ENCODE data around the gene C19orf38. TPM values are rescaled to one million over a fixed set of nuclear protein-coding genes. Genes with fewer than 3 reads are reported as not detected.
"Not testable (repeated sequence)": the region's sequence is repeated elsewhere in the genome, so short reads cannot be mapped to it uniquely, and the experiment has no call there.

The C19orf38 gene
- total RNA-seq, 1 experiment from 2014 or later: 0.71 TPM

DNA sequence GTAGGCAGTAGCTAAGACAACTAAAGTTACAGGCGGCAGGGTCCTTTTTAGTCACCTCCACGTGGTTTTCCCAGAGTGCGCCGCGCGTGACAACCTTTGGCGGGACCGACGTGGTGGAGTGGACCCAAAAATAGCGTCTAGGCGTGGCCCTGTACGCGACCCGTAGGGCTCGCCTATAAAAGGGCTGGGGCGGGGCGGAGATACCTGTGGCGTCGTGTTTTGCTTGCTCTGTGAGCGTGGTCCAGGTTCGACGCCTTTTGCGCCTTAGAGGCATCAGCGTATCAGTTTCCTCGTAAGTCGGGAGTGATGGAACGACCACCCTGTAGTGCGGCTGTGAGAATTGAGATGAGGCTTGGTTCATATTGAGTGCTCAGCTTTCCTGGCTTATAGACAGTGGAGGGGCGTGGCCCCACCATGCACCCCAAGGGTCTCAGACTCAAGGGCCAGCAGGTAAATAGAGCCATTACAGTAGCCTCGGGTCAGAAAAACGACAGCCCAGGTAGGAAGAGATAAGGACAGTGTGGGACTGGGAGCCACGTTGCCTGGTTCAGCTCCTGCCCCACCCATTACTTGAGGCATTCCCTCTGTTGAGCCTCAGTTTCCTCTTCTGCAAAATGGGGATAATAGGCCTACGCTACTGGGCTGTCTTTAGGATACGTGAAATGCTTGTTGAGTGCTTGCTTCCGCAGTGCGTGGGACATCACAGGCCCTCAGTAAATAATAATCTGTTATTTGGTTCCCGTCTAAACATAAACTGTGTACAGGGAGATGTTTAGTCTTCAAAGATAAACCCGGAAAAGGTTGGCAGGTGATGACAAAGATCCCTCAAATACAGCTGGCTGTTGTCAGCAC is 11.5 kb upstream of the C19orf38 start:
- peak; percentile 91 for DNase-seq (ENCODE audit: low read depth, low spot score)
- in situ Hi-C loops (cut with HindIII; ENCODE audit: low pct_unique_long_range_greater_than_20kb, low sequenced_read_pairs): no loop called here

DNA sequence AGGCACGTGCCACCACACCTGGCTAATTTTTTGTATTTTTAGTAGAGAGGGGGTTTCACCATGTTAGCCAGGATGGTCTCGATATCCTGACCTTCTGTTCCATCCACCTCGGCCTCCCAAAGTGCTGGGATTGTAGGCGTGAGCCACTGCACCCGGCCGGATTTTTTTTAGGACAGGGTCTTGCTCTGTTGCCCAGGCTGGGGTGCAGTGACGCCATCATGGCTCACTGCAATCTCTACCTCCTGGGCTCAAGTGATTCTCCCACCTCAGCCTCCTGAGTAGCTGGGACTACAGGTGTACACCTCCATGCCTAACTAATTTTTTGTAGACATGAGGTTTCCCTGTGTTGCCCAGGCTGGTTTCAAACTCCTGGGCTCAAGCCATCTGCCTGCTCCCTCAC is 10.6 kb upstream of the C19orf38 start:
- in situ Hi-C loops (cut with HindIII; ENCODE audit: low pct_unique_long_range_greater_than_20kb, low sequenced_read_pairs); DNase-seq (ENCODE audit: low read depth, low spot score): not testable (repeated sequence)

DNA sequence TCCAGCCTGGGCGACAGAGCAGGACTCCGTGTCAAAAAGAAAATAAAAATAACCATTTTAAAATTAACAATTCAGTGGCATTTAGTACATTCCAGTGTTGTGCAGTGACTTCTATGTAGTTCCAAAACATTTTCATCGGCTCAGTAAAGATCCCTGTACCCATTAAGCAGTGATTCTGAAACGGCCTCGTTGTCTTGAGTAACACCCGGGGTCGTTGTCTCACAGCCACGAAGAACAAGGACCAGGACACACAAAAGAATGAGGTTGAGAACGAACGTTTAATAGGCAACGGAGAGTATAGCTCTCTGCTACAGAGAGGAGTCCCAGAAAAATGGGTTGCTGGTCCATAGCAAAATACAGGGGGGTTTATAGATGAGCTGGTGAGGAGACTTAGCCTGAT is 9.8 kb upstream of the C19orf38 start:
- in situ Hi-C loops (cut with HindIII; ENCODE audit: low pct_unique_long_range_greater_than_20kb, low sequenced_read_pairs): no loop called here
- DNase-seq (ENCODE audit: low read depth, low spot score): no peak

DNA sequence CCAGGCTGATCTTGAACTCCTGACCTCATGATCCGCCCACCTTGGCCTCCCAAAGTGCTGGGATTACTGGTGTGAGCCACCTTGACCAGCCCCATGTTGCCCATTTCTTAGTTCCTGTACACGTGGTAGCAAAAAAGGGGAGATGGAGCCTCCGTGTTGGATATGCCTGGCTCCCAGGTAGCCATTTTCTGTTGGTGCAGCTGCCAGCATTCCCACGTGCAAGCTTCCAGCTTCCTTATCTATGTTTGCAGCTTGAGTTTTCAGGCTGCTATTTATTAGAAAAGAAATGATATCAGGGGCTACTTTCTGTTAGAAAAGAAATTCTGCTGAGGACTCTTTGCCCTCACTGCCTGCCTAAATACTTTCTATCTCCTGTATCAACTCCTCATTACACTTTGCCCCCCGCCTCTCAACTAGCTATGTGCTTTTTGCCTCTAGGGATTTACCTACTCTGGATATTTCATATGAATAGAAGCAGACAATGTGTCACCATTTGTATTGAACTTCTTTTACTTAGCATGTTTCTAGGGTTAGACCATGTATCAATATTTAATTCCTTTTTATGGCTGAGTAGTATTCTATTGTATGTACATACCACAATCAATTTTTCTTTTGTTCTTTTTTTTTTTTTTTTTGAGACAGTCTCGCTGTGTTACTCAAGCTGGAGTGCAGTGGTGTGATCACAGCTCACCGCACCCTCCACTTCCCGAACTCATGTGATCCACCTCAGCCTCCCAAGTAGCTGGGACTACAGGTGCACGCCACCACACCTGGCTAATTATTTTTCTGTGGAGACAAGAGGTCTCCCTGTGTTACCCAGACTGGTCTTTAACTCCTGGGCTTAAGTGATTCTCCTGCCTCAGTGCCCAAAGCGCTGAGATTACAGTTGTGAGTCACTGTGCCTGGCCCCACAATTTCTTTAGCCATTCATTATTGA is 8.8 kb upstream of the C19orf38 start:
- in situ Hi-C loops (cut with HindIII; ENCODE audit: low pct_unique_long_range_greater_than_20kb, low sequenced_read_pairs): no loop called here
- no peak for DNase-seq (ENCODE audit: low read depth, low spot score)

DNA sequence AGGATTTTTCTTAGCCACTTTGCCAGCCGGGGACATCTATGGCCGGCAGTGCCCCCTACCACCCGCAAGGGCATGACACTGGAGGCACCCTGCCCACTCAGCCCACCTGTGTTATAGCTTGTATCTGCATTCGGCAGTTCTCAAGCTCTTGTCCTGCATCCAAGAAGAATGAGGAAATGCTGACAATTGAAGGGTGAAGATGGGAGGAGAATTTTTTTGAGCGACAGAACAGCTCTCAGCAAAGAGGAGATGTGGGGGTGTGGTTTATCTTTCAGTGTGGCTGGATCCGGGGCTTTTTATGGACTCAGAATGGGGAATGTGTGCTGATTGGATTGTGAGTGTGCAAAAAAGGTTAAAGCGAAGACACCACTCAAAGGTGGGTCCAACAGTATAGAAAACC is 5.4 kb upstream of the C19orf38 start:
- in situ Hi-C loops (cut with HindIII; ENCODE audit: low pct_unique_long_range_greater_than_20kb, low sequenced_read_pairs): no loop called here
- no peak for DNase-seq (ENCODE audit: low read depth, low spot score)

DNA sequence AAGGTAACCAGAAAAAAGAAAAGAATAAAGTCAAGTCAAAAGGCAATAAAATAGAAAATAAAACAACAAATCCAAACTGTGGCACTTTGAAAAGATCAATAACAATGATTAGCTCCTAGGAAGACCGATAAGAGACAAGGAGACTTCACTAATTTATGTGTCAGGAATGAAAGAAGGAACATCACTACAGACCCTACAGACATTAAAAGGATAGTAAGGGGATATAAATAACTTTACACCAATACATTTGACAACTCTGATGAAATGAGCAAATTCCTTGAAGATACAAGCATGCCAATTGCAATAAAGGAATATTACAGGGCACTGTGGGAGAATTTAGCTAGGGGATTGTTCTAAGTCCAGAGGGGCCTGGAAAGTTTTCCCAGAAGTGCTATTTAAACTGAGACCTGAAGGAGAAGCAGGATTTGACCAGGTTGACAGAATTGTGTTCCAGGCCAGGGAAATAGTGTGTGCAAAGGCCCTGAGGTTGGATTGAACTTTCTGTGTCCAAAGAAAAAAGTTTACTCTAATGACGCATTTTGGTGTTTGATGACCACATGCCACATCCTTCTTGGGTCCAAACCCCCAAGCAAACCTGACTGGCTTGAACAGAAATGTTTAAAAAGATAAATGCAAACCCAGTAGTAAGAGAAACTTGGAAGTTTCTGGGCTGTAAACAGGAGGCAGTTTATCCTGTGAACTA is 1.6 kb upstream of the C19orf38 start:
- DNase-seq (ENCODE audit: low read depth, low spot score): no peak
- in situ Hi-C loops (cut with HindIII; ENCODE audit: low pct_unique_long_range_greater_than_20kb, low sequenced_read_pairs): no loop called here

DNA sequence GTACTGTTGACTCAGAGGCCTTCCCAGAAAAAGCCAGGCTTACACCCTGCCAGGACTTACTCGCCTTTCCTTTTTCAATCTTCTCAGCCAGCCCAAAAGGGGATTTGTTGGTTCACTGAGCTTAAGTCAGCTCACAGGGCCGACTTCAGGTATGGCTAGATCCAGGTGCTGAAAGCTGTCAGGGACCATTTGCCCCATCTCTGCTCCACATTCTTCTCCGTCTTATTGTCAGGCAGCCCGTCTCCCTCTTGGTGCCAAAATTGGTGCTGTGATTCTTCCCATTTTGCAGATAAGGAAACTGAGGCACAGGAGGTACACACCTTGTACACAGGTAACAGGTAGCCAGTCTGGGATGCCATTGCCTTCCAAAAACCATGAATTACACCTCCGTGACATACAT is 2.4 kb downstream of the C19orf38 start:
- DNase-seq (ENCODE audit: low read depth, low spot score): no peak
- in situ Hi-C loops (cut with HindIII; ENCODE audit: low pct_unique_long_range_greater_than_20kb, low sequenced_read_pairs): no loop called here

DNA sequence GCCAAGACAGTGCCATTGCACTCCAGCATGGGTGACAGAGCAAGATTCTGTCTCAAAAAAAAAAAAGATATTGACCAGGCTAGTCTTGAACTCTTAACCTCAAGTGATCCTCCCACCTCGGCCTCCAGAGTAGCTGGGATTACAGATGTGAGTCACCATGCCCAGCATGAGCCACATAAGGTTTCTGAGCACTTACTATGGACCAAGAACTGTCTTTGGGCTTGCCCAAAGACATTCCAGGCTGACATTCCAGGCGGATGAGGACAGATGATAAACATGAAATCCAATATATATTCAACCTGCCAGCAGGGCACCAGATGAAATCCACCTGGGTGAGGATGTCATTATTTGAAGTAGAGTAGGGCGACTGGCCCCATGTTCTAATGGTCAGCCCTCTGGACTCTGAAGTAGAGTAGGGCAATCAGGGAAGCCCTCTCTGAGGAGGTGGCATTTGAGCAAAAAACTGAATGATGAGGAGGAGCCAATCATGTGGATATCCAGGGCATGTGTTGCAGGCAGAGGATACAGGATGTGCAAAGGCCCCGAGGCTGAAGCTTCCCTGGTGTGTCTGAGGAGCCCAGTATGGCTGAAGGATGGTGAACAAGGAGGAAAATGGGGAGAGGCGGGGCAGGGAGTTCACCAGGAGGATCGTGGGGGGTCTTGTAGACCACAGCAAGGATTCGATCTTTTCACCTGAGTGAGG is 4.0 kb downstream of the C19orf38 start:
- no peak for DNase-seq (ENCODE audit: low read depth, low spot score)
- in situ Hi-C loops (cut with HindIII; ENCODE audit: low pct_unique_long_range_greater_than_20kb, low sequenced_read_pairs): no loop called here

DNA sequence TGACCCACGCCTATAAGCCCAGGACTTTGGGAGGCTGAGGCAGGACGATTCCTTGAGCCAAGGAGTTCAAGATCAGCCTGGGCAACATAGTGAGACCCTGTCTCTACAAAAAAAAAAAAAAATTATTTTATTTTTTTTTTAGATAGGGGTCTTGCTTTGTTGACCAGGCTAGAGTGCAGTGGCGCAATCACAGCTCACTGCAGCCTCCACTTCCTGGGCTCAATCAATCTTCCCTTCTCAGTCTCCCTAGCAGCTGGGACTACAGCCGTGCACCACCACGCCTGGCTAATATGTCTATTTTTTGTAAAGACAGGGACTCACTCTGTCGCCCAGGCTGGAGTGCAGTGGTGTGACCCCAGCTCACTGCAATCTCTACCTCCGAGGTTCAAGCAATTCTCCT is 4.7 kb downstream of the C19orf38 start:
- DNase-seq (ENCODE audit: low read depth, low spot score): no peak
- in situ Hi-C loops (cut with HindIII; ENCODE audit: low pct_unique_long_range_greater_than_20kb, low sequenced_read_pairs): no loop called here

DNA sequence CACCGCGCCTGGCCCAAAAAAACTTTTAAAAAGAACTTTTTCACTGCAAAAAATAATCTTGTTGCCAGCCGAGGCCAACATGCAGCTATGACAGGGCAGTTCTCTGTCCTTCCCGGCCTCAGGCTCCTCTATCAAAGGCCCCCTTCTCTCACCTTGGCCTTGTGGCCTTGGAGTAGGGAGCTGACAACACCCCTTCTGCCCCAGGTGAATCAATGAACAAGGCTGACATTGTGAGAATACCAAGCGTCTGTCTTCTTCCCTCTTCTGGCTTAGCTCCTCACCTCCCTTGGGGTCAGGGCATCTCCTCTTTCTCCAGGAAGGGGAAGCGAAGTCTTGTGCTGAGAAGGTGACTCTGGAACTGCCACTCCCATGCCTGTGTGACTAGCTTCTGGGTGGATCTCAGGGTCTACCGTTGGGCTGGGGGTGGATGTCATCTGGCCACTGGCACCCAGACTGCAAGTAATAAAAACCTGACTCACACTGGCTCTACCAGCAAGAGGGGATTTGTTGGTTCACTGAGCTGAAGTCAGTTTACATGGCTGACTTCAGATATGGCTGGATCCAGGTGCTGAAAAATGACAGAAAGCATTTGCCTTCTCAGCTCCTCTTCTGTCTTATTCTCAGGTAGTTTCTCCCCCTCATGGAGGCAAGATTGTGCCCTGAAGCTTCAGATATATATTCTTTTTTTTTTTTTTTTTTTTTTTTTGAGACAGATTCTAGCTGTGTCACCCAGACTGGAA is 6.3 kb downstream of the C19orf38 start:
- DNase-seq (ENCODE audit: low read depth, low spot score): peak; percentile 58
- in situ Hi-C loops (cut with HindIII; ENCODE audit: low pct_unique_long_range_greater_than_20kb, low sequenced_read_pairs): no loop called here

DNA sequence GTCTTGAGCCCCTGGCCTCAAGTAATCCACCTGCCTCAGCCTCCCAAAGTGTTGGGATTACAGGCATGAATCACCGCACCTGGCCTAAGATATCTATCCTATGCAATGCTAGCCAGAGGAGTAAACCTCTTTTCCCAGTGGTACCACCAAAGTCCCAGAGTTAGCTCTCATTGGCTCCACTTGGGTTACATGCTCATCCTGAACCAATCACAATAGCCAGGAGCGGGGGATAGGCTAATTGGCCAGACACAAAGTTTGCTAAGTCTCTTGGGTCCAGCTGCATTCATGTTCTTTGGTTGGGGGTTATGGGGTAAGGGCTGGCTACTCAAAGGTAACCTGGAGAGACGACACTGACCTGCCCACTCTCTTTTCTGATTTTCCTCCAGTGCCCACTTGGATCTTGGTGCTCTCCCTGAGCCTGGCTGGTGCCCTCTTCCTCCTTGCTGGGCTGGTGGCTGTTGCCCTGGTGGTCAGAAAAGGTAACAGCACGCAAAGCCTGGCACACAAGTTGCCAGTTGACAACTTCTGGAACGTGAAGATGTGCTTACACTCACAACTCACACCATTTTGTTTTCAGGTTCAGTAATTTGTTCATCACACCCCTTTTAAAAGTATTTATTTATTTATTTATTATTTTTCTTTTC is 7.8 kb downstream of the C19orf38 start:
- in situ Hi-C loops (cut with HindIII; ENCODE audit: low pct_unique_long_range_greater_than_20kb, low sequenced_read_pairs): no loop called here
- peak; percentile 55 for DNase-seq (ENCODE audit: low read depth, low spot score)

DNA sequence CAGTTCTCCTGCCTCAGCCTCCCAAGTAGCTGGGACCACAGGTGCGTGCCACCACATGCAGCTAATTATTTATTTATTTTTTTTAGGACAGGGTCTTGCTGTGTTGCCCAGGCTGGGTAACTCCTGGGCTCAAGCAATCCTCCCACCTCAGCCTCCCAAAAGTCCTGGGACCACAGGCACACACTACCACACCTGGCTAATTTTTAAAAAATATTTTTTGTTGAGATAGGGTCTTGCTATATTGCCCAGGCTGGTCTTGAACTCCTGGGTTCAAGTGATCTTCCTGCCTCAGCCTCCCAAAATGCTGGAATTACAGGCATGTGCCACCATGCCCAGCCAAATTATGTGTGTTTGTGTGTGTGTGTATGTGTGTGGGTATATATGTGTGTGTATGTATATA is 8.7 kb downstream of the C19orf38 start:
- in situ Hi-C loops (cut with HindIII; ENCODE audit: low pct_unique_long_range_greater_than_20kb, low sequenced_read_pairs); DNase-seq (ENCODE audit: low read depth, low spot score): not testable (repeated sequence)

DNA sequence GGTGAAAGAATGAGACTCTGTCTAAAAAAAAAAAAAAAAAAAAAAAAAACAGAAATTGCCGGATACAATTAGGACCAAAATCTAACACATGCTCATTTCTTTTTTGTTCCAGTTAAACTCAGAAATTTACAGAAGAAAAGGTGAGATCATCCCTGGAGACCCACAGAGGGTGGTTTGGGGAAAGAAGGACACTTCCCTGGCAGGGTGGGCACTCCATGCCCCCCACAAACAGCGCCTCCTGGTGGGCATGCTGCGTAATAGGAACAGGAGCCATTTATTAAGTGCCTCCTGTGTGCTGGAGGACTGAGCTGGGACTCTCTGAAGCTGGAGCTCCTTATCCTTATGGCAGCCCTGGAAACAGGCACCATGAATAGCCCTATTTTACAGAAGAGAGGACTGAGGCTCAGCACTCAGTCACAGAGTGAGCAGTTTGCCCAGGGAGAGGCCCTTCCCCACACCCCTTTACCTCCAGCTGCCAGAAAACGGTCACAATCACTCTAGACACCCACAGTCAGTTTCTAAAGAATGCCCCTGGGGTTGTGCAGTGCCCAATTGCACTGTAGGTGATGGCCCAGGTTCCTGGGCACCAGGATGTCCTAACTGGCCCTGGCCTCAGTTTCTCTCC is 10.1 kb downstream of the C19orf38 start:
- in situ Hi-C loops (cut with HindIII; ENCODE audit: low pct_unique_long_range_greater_than_20kb, low sequenced_read_pairs): no loop called here
- peak; percentile 44 for DNase-seq (ENCODE audit: low read depth, low spot score)

DNA sequence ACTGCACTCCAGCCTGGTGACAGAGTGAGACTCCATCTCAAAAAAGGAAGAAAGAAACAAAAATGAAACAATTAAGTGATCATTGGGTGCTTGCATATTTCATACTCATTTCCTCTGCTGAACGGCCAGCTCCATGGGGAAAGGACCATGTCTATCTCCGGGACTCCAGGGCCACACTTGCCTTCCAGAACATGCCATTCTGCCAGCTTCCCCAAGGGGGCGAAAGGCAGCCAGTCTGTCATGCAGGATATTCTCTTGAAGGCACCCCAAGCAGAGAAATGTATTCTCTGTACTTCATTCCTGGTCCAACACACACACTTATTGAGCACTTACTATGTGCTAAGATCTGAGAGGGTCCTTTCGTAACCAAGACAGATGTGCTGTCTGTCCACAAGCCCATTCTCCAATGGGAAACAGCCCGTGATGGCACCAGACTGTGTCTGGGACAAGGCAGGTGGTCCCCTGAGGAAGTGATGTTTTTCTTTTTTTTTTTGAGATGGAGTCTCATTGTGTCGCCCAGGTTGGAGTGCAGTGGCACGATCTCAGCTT is 13.0 kb downstream of the C19orf38 start:
- DNase-seq (ENCODE audit: low read depth, low spot score): peak; percentile 63
- in situ Hi-C loops (cut with HindIII; ENCODE audit: low pct_unique_long_range_greater_than_20kb, low sequenced_read_pairs): no loop called here

DNA sequence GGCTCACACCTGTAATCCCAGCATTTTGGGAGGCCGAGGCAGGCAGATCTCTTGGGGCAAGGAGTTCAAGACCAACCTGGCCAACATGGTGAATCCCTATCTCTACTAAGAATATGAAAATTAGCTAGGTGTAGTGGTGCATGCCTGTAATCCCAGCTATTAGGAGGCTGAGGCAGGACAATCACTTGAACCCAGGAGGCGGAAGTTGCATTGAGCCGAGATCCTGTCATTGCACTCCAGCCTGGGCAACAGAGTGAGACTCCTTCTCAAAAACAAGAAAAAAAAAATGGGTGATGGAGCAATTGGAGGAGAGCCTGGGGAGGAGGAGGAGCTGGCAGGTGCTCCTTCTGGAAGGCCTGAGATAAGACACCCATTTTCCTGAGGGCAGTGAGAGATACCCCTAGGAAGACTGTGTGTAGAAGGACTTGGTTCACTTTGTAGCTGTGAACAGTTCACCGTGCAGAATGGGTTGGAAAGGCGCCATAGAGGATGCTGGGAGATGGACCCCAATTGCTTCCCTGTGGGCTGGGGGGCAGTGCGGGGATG is 14.4 kb downstream of the C19orf38 start:
- no peak for DNase-seq (ENCODE audit: low read depth, low spot score)
- in situ Hi-C loops (cut with HindIII; ENCODE audit: low pct_unique_long_range_greater_than_20kb, low sequenced_read_pairs): no loop called here

Data from SK-MEL-5 (cell line).